Keratinocyte (primary cell): ENCODE measurements around the gene VPS13D. TPM values are rescaled to one million over a fixed set of nuclear protein-coding genes. Genes with fewer than 3 reads are reported as not detected.

Source experiments
- DNase-seq: peaks from one replicate; pipeline ENCODE4 v3.0.0-alpha.2; 2011; ENCODE audit warnings: low read depth, missing footprints, low spot score
- FAIRE-seq: peaks from 2 replicates; lab custom pipeline; 2011; peaks lifted over from hg19 to GRCh38; lab: Jason Lieb, UNC
- H2AFZ ChIP-seq: 2 replicates; pipeline ENCODE4 v1.6.0; 2012; ENCODE audit warnings: low read length, control low read depth, inconsistent platforms; ENCODE audit not compliant: control insufficient read depth
- H3K27ac ChIP-seq: 2 replicates; pipeline ENCODE4 v1.5.1; 2011; ENCODE audit warnings: low read length; ENCODE audit not compliant: control insufficient read depth, insufficient read depth
- H3K27me3 ChIP-seq: 3 replicates; pipeline ENCODE4 v1.6.0; 2011; ENCODE audit warnings: low read length; ENCODE audit not compliant: control insufficient read depth, insufficient read depth; ENCODE audit errors: extremely low read depth
- H3K36me3 ChIP-seq, 2 experiments: 2 replicates in 1 of 2; 3 replicates in 1 of 2; pipeline ENCODE4 v1.5.1; 2011; ENCODE audit warnings: low read length in 2 of 2, mild to moderate bottlenecking in 1 of 2; ENCODE audit not compliant: control insufficient read depth in 2 of 2, insufficient read depth in 2 of 2; ENCODE audit errors: extremely low read depth in 1 of 2
- H3K4me1 ChIP-seq: 3 replicates; pipeline ENCODE4 v1.5.1; 2011; ENCODE audit warnings: low read length; ENCODE audit not compliant: control insufficient read depth, insufficient read depth; ENCODE audit errors: extremely low read depth
- H3K4me2 ChIP-seq: 3 replicates; pipeline ENCODE4 v1.6.0; 2011; ENCODE audit warnings: low read depth, low read length; ENCODE audit not compliant: control insufficient read depth, insufficient read depth; ENCODE audit errors: extremely low read depth
- H3K4me3 ChIP-seq, 3 experiments: fragments of 200-600 bp in 1 of 3; sonication (generic) in 1 of 3; 2 replicates in 2 of 3; 3 replicates in 1 of 3; pipeline ENCODE4 v1.5.1; 2011 to 2016; ENCODE audit warnings: low read length in 3 of 3, mild to moderate bottlenecking in 3 of 3, control low read depth in 2 of 3, inconsistent platforms in 1 of 3, low read depth in 1 of 3, mixed read lengths in 1 of 3, mixed run types in 1 of 3, moderate library complexity in 1 of 3; ENCODE audit not compliant: control insufficient read depth in 2 of 3, insufficient read depth in 2 of 3; ENCODE audit errors: extremely low read depth in 1 of 3
- H3K79me2 ChIP-seq: 2 replicates; pipeline ENCODE4 v1.6.0; 2012; ENCODE audit warnings: low read length; ENCODE audit not compliant: control insufficient read depth, insufficient read depth
- H3K9ac ChIP-seq: 3 replicates; pipeline ENCODE4 v1.6.0; 2011; ENCODE audit warnings: low read length; ENCODE audit not compliant: control insufficient read depth, insufficient read depth; ENCODE audit errors: extremely low read depth
- H3K9me1 ChIP-seq: 3 replicates; pipeline ENCODE4 v1.6.0; 2011; ENCODE audit warnings: low read length; ENCODE audit not compliant: control insufficient read depth, insufficient read depth; ENCODE audit errors: extremely low read depth
- H3K9me3 ChIP-seq: 2 replicates; pipeline ENCODE4 v1.5.1; 2012; ENCODE audit warnings: low read depth, low read length; ENCODE audit not compliant: control insufficient read depth
- H4K20me1 ChIP-seq: 3 replicates; pipeline ENCODE4 v1.6.0; 2011; ENCODE audit warnings: low read length; ENCODE audit not compliant: control insufficient read depth, insufficient read depth; ENCODE audit errors: extremely low read depth
- CTCF ChIP-seq, 3 experiments: IDR thresholded peaks in 1 of 3; conservative IDR thresholded peaks in 1 of 3; optimal IDR thresholded peaks in 1 of 3; 2 replicates in 2 of 3; 3 replicates in 1 of 3; pipeline versions ENCODE3 to v1.5.1; 2011; ENCODE audit warnings: low read length in 3 of 3, mild to moderate bottlenecking in 3 of 3, moderate library complexity in 2 of 3, control low read depth in 1 of 3, inconsistent platforms in 1 of 3; ENCODE audit not compliant: insufficient read depth in 2 of 3; ENCODE audit errors: extremely low read depth in 1 of 3
- EZH2 ChIP-seq: IDR thresholded peaks from one replicate; pipeline ENCODE4 v1.6.1; 2012; ENCODE audit warnings: inconsistent platforms, mild to moderate bottlenecking, low read length, moderate library complexity
- dilution Hi-C: fragments of 300-500 bp; cut with MboI; formaldehyde crosslinking; loops from one replicate; pipeline ENCODE4 v1.7.0; 2020; ENCODE audit warnings: low sequenced_read_pairs; ENCODE audit not compliant: extremely low pct_ligation_motif_present
- polyA plus RNA-seq, 5 experiments: library from polyadenylated mRNA; depleted of rRNA in 3 of 5; stranded (reverse) in 3 of 5; stranded (forward) in 1 of 5; unstranded in 1 of 5; fragments of >200 nt; gene quantifications; 1 replicate in 1 of 5; 2 replicates in 3 of 5; 3 replicates in 1 of 5; pipeline versions ENCODE4 v1.2.1 to v1.2.3, GENCODE V29; 2011 to 2012; ENCODE audit warnings: missing spikeins in 2 of 5, low read depth in 1 of 5, low replicate concordance in 1 of 5

Gene VPS13D
- polyA plus RNA-seq, 1 donor (not counting 4 experiments of a cell fraction or from before 2014, with no cell fraction given), result 19.0 TPM

- dilution Hi-C loops, result no loop called here
- H3K27ac ChIP-seq, result no peak overlapping the region
- H3K27me3 ChIP-seq, result no peaks in the 10 kb centered on the region
- DNase-seq (no peak), FAIRE-seq (no peak)
- no peak overlapping the region for H3K4me3 ChIP-seq
- H4K20me1 ChIP-seq, result no peaks in the 10 kb centered on the region
- no peak overlapping the region for H2AFZ ChIP-seq
- TF ChIP-seq CTCF (optimal IDR thresholded peaks at IDR 0.05 in 1 of 3, IDR thresholded peaks at IDR 0.05 in 1 of 3, conservative IDR thresholded peaks at IDR 0.05 in 1 of 3; ENCODE audit: extremely low read depth in 1 of 3, insufficient read depth in 2 of 3, low read length in 3 of 3), result no peak
- no peak for TF ChIP-seq EZH2
- no peak overlapping the region for H3K9ac ChIP-seq
- no peaks in the 10 kb centered on the region for H3K4me1 ChIP-seq
- no peak overlapping the region for H3K4me2 ChIP-seq
- H3K9me3 ChIP-seq, result no peaks in the 10 kb centered on the region
- peaks cover 3 to 20% of the 10 kb centered on the region in 2 experiments for H3K36me3 ChIP-seq
- no peaks in the 10 kb centered on the region for H3K9me1 ChIP-seq
- no peaks in the 10 kb centered on the region for H3K79me2 ChIP-seq
Observed at GRCh38 chr1:12413664-12414410, 184.0 kb downstream of the VPS13D start.

GRCh38 chr1:12414444-12415018, 184.7 kb downstream of the VPS13D start:
- FAIRE-seq, result no peak
- H3K4me3 ChIP-seq, result no peak overlapping the region
- no peaks in the 10 kb centered on the region for H3K79me2 ChIP-seq
- no peaks in the 10 kb centered on the region for H3K4me1 ChIP-seq
- no peak overlapping the region for H3K4me2 ChIP-seq
- DNase-seq, result no peak
- no peaks in the 10 kb centered on the region for H3K9me3 ChIP-seq
- no peak overlapping the region for H3K9ac ChIP-seq
- no peak overlapping the region for H2AFZ ChIP-seq
- no peaks in the 10 kb centered on the region for H3K27me3 ChIP-seq
- no peaks in the 10 kb centered on the region for H4K20me1 ChIP-seq
- dilution Hi-C loops, result no loop called here
- no peak for TF ChIP-seq EZH2
- TF ChIP-seq CTCF (optimal IDR thresholded peaks at IDR 0.05 in 1 of 3, IDR thresholded peaks at IDR 0.05 in 1 of 3, conservative IDR thresholded peaks at IDR 0.05 in 1 of 3; ENCODE audit: extremely low read depth in 1 of 3, insufficient read depth in 2 of 3, low read length in 3 of 3), result no peak
- H3K36me3 ChIP-seq, result peaks cover 7 to 22% of the 10 kb centered on the region in 2 experiments
- no peak overlapping the region for H3K27ac ChIP-seq
- H3K9me1 ChIP-seq, result no peaks in the 10 kb centered on the region
